T-helper 9 cell (primary cell): ENCODE data around the gene DHRS1.
A peak's percentile ranks its signal among the peaks of the same experiment; 100 is the strongest.

Source experiments
- DNase-seq: peaks from one replicate; pipeline ENCODE4 v3.0.0-alpha.2; 2020

DHRS1 gene

DNA sequence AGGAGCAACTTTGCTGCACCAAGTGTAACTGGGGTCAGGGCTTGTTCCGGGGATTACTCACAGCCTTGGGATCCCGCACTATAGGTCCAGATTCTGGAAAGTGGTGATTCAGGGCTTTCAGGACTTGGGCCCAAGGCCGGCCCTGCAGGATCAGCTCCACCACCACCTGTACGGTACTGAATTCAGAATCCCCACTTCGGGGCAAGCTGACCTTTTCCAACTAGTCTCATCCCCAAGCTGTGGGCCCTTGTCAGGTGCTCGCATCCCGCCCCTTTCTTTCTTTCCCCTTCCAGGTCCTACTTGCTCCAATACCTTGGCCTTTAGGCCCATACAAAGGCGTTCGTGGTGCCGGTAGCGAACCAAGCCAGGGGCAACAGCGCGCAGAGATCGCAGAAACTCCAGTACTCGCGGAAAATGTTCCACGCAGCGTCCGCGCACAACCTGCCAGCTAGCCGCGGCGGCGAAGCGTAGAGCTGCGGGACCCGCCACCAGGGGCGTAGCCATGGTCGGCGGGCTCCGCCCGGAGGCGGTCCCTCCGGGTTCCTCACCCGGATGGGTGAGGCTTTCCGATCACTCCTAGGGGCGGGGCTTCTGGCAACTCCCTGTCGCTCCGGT is 57.6 kb downstream of the DHRS1 start:
- DNase-seq, result peak; percentile 89
